NCI-H226 (cell line): ENCODE measurements around the gene PKP2.

Experiments used
- DNase-seq: peaks from one replicate; pipeline ENCODE4 v3.0.0-alpha.2; 2015

The PKP2 gene

GRCh38 chr12:32742133-32742532 is 154.4 kb downstream of the PKP2 start:
- DNase-seq: no peak
